Activated CD8-positive, alpha-beta T cell treated with anti-CD3 and anti-CD28 coated beads, Interleukin-2, amount 10 ng/mL, durations not matched to agents 7 days and 5 days (primary cell): ENCODE results near the gene GPR22. TPM values are rescaled to one million over a fixed set of nuclear protein-coding genes. Genes with fewer than 3 reads are reported as not detected.

ENCODE experiments used
- ATAC-seq: fragments of 150-1000 bp; cut with Tn5 transposase; one replicate; pipeline ENCODE4 v1.10.0; 2021; ENCODE audit warnings: moderate library complexity
- CTCF ChIA-PET: fragments of 350-600 bp; sonication (Branson Sonifier 250); formaldehyde crosslinking; loops from one replicate; lab custom pipeline; 2021; ENCODE audit warnings: antibody characterized with exemption; lab: Charles Lee
- POLR2A ChIA-PET: fragments of 350-600 bp; sonication (Branson Sonifier 250); formaldehyde crosslinking; loops from one replicate; lab custom pipeline; 2021; ENCODE audit warnings: antibody characterized with exemption; lab: Charles Lee
- DNase-seq: peaks from one replicate; pipeline ENCODE4 v3.0.0-alpha.2; 2020
- H3K27ac Mint-ChIP-seq: one replicate; pipeline ENCODE4 v1.8.0; 2021; ENCODE audit warnings: mild to moderate bottlenecking, mixed read lengths
- H3K27me3 Mint-ChIP-seq: one replicate; pipeline ENCODE4 v1.8.0; 2021; ENCODE audit warnings: low read depth, mixed read lengths
- H3K36me3 Mint-ChIP-seq: one replicate; pipeline ENCODE4 v1.8.0; 2021; ENCODE audit warnings: low read depth, mixed read lengths
- H3K4me1 Mint-ChIP-seq: one replicate; pipeline ENCODE4 v1.8.0; 2021; ENCODE audit warnings: low read depth, mixed read lengths
- H3K4me3 Mint-ChIP-seq: one replicate; pipeline ENCODE4 v1.8.0; 2021; ENCODE audit warnings: mild to moderate bottlenecking, mixed read lengths
- H3K9me3 Mint-ChIP-seq: one replicate; pipeline ENCODE4 v1.8.0; 2022; ENCODE audit warnings: mixed read lengths; ENCODE audit not compliant: insufficient read depth
- total RNA-seq, 2 experiments: library from RNA; stranded (reverse); gene quantifications; one replicate each; pipeline ENCODE4 v1.2.3, GENCODE V29; 2021

Gene GPR22
- total RNA-seq, 2 experiments from 2014 or later: not detected

DNA sequence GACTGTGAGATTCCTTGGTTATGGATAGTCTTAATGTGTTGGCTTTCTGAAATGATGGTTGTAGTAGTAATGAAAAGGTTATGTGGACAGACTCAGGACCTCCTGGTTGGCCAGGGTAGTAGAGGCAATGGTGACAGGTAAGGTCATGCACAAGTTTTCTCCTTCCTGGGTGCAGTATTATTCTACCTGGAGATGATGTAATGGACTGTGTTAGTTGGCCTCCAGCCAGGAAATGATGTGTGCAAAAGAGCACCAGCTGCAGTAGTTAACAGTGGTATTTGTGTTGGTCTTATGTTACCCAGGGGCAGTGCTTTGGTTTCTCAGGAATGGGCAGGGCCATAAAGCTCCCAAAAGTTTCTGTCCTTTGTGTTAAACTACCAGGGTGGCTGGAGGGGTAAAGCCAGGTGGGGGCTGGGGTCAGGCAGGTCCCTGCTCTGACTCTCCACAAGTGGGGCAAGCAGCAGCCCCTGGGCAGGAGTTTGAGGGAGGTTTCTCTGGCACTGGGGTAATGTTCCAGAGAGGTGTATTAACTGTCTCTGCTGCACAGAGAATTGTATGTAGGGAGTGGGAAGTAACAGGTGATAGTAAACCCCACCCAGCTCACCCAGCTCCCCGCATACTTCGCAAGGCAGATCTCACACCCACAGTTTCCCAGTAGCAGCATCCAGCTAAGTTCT lies 36.3 kb downstream of the GPR22 start:
- ATAC-seq: peak; percentile 30
- DNase-seq: peak; percentile 36
- CTCF ChIA-PET: interaction anchor here (1.1 kb wide), 1 partner anchor 358 kb away, joined by 3 read pairs; no protein-coding TSS in a partner anchor
- Mint-ChIP-seq H3K4me1 (peaks cover 11% of the 10 kb centered on the region), H3K9me3 (no peaks in the 10 kb centered on the region), H3K36me3 (peaks cover 10% of the 10 kb centered on the region), H3K4me3 (no peak overlapping the region), H3K27me3 (no peaks in the 10 kb centered on the region), H3K27ac (no peak overlapping the region)
- POLR2A ChIA-PET: no interaction called here

DNA sequence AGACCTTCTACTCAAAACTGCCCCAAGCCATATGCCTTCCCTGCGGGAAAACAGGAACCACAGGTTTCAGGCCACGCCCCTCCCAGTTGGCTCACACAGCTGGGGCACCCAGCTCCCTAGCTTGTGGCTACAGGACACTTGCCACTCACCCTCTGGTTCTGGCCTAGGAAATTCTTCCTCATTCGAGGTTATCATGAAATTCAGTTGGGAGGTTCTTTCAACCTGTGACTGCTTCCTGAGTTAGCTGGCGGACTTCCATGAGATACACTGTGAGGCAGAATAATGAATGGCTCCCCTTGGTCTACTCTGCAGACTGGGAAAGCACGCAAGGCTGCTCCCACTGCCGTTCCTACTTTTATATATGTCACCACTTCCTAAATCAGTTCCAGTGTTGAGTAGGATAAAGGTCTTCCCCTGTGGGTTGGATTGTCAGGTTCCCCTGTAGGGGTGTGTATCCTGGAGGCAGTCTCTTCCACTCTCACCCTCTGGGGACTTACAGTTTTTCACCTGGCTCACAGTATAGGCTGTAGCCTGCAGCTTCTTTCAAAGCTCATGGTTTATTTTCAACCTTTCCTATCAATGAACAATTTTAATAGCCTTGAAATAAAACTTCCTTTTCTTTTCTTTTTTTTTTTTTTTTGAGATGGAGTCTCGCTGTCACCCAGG lies 37.0 kb downstream of the GPR22 start:
- no peak for ATAC-seq
- Mint-ChIP-seq H3K4me1 (peaks cover 11% of the 10 kb centered on the region), H3K4me3 (no peak overlapping the region), H3K9me3 (no peaks in the 10 kb centered on the region), H3K27ac (no peak overlapping the region), H3K27me3 (no peaks in the 10 kb centered on the region), H3K36me3 (peaks cover 10% of the 10 kb centered on the region)
- POLR2A ChIA-PET: no interaction called here
- CTCF ChIA-PET: interaction anchor here (1.1 kb wide), 1 partner anchor 359 kb away, joined by 3 read pairs; no protein-coding TSS in a partner anchor
- no peak for DNase-seq

Other genes with a start within 250 kb of the GPR22 start
- gene COG5, start 93.9 kb downstream of the GPR22 start, total RNA-seq: 10 to 100 TPM; 31.3 to 31.8 TPM
- gene DUS4L, start 93.9 kb downstream of the GPR22 start, total RNA-seq: 10 to 100 TPM; 10.3 to 11.1 TPM
- gene BCAP29, start 110.2 kb downstream of the GPR22 start, total RNA-seq: 10 to 100 TPM; 32.1 to 32.7 TPM
- gene SLC26A4, start 190.8 kb downstream of the GPR22 start, total RNA-seq: 1 to 10 TPM in 1 of 2 experiments, under 1 TPM in 1; 0.94 to 1.1 TPM